H1 (cell line): ENCODE measurements around the gene KCNN1. TPM values are rescaled to one million over a fixed set of nuclear protein-coding genes. Genes with fewer than 3 reads are reported as not detected.

Source experiments
- ASH2L ChIP-seq: fragments of 200-600, 300-600 bp; sonication (generic); IDR thresholded peaks from one replicate; pipeline ENCODE4 v1.7.1; 2017; ENCODE audit warnings: low read length
- GTF2F1 ChIP-seq: IDR thresholded peaks from 2 replicates; pipeline ENCODE4 v1.6.1; 2012; ENCODE audit warnings: low read depth, low read length, improper control_type of control experiment, borderline replicate concordance
- HDAC2 ChIP-seq, 2 experiments: fragments of 300-600 bp in 1 of 2; sonication (generic) in 1 of 2; IDR thresholded peaks; 2 replicates each; pipeline ENCODE4 v1.6.1; 2011 to 2012; ENCODE audit warnings: low read depth in 2 of 2, low read length in 2 of 2, mild to moderate bottlenecking in 2 of 2, moderate library complexity in 2 of 2, borderline replicate concordance in 1 of 2, inconsistent platforms in 1 of 2
- JUN ChIP-seq: IDR thresholded peaks from 2 replicates; pipeline ENCODE4 v1.6.1; 2011; ENCODE audit warnings: low read depth, mild to moderate bottlenecking, improper control_type of control experiment, low read length
- RAD21 ChIP-seq, 2 experiments: IDR thresholded peaks in 1 of 2; conservative IDR thresholded peaks in 1 of 2; 2 replicates each; pipeline ENCODE4 v1.6.1; 2011; ENCODE audit warnings: low read depth in 2 of 2, low read length in 2 of 2, improper control_type of control experiment in 1 of 2, inconsistent platforms in 1 of 2, mild to moderate bottlenecking in 1 of 2, moderate library complexity in 1 of 2
- SIN3A ChIP-seq, 2 experiments: IDR thresholded peaks in 1 of 2; conservative IDR thresholded peaks in 1 of 2; 2 replicates each; pipeline ENCODE4 v1.6.1; 2011 to 2012; ENCODE audit warnings: low read length in 2 of 2, improper control_type of control experiment in 1 of 2, low read depth in 1 of 2, mild to moderate bottlenecking in 1 of 2
- ZNF274 ChIP-seq: IDR thresholded peaks from 2 replicates; pipeline ENCODE4 v1.7.0; 2012; ENCODE audit warnings: low read length, borderline replicate concordance; ENCODE audit errors: extremely low read depth
- polyA plus RNA-seq, 7 experiments: library from polyadenylated mRNA; depleted of rRNA in 3 of 7; stranded (reverse) in 5 of 7; unstranded in 2 of 7; fragments of >200 nt in 5 of 7; fragments of 200-250 nt in 2 of 7; gene quantifications; 1 replicate in 5 of 7; 2 replicates in 1 of 7; 4 replicates in 1 of 7; pipeline versions ENCODE4 v1.2.1 to v1.2.3, GENCODE V29; 2011 to 2013; ENCODE audit warnings: missing spikeins in 2 of 7, mixed read lengths in 2 of 7
- total RNA-seq: library from RNA; stranded (reverse); fragmentation: NEBNext Ultra II Directional; extraction: Animal tissue kit (Norgen Biotek cat#: 25700); gene quantifications from 2 replicates; pipeline ENCODE4 v1.2.1, GENCODE V29; 2021
- TF ChIP-seq, protein P1 (sequence below): fragments of 300-600 bp; sonication (generic); IDR thresholded peaks from 2 replicates; pipeline ENCODE4 v1.7.1; 2012; ENCODE audit warnings: low read length, moderate library complexity, mild to moderate bottlenecking, inconsistent platforms; ENCODE audit not compliant: insufficient replicate concordance
- TF ChIP-seq, protein P2 (sequence below): IDR thresholded peaks from 2 replicates; pipeline ENCODE4 v1.6.1; 2011; ENCODE audit warnings: low read depth, mild to moderate bottlenecking, low read length; ENCODE audit not compliant: insufficient read depth

Gene KCNN1
- total and polyA plus RNA-seq, 2 of the 8 experiments (the other 6 are each of a cell fraction or from before 2014, with no cell fraction given): 11.0 to 12.5 TPM

DNA sequence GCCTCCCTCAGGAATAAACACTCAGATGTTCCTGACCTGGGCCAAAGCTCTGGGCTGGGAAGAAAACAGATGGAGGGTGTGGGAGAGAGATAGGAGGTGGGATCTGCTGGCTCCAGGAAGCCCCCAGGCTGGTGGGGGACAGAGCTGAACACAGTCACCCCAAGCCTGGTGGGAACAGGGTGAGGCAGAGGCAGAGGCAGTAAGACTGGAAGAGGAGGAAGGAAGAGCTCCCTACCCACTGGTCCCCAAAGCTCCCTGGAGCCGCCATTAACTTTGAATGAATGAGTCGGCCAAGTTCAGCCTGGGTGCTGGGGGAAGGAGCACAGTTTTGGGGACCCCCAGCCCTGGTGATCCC, 801 bp upstream of the KCNN1 start (continued):
- no peak for TF ChIP-seq HDAC2 (IDR thresholded peaks at IDR 0.05; ENCODE audit: borderline replicate concordance in 1 of 2, low read depth in 2 of 2, low read length in 2 of 2)
- no peak for TF ChIP-seq ASH2L
- TF ChIP-seq, protein P1, sequence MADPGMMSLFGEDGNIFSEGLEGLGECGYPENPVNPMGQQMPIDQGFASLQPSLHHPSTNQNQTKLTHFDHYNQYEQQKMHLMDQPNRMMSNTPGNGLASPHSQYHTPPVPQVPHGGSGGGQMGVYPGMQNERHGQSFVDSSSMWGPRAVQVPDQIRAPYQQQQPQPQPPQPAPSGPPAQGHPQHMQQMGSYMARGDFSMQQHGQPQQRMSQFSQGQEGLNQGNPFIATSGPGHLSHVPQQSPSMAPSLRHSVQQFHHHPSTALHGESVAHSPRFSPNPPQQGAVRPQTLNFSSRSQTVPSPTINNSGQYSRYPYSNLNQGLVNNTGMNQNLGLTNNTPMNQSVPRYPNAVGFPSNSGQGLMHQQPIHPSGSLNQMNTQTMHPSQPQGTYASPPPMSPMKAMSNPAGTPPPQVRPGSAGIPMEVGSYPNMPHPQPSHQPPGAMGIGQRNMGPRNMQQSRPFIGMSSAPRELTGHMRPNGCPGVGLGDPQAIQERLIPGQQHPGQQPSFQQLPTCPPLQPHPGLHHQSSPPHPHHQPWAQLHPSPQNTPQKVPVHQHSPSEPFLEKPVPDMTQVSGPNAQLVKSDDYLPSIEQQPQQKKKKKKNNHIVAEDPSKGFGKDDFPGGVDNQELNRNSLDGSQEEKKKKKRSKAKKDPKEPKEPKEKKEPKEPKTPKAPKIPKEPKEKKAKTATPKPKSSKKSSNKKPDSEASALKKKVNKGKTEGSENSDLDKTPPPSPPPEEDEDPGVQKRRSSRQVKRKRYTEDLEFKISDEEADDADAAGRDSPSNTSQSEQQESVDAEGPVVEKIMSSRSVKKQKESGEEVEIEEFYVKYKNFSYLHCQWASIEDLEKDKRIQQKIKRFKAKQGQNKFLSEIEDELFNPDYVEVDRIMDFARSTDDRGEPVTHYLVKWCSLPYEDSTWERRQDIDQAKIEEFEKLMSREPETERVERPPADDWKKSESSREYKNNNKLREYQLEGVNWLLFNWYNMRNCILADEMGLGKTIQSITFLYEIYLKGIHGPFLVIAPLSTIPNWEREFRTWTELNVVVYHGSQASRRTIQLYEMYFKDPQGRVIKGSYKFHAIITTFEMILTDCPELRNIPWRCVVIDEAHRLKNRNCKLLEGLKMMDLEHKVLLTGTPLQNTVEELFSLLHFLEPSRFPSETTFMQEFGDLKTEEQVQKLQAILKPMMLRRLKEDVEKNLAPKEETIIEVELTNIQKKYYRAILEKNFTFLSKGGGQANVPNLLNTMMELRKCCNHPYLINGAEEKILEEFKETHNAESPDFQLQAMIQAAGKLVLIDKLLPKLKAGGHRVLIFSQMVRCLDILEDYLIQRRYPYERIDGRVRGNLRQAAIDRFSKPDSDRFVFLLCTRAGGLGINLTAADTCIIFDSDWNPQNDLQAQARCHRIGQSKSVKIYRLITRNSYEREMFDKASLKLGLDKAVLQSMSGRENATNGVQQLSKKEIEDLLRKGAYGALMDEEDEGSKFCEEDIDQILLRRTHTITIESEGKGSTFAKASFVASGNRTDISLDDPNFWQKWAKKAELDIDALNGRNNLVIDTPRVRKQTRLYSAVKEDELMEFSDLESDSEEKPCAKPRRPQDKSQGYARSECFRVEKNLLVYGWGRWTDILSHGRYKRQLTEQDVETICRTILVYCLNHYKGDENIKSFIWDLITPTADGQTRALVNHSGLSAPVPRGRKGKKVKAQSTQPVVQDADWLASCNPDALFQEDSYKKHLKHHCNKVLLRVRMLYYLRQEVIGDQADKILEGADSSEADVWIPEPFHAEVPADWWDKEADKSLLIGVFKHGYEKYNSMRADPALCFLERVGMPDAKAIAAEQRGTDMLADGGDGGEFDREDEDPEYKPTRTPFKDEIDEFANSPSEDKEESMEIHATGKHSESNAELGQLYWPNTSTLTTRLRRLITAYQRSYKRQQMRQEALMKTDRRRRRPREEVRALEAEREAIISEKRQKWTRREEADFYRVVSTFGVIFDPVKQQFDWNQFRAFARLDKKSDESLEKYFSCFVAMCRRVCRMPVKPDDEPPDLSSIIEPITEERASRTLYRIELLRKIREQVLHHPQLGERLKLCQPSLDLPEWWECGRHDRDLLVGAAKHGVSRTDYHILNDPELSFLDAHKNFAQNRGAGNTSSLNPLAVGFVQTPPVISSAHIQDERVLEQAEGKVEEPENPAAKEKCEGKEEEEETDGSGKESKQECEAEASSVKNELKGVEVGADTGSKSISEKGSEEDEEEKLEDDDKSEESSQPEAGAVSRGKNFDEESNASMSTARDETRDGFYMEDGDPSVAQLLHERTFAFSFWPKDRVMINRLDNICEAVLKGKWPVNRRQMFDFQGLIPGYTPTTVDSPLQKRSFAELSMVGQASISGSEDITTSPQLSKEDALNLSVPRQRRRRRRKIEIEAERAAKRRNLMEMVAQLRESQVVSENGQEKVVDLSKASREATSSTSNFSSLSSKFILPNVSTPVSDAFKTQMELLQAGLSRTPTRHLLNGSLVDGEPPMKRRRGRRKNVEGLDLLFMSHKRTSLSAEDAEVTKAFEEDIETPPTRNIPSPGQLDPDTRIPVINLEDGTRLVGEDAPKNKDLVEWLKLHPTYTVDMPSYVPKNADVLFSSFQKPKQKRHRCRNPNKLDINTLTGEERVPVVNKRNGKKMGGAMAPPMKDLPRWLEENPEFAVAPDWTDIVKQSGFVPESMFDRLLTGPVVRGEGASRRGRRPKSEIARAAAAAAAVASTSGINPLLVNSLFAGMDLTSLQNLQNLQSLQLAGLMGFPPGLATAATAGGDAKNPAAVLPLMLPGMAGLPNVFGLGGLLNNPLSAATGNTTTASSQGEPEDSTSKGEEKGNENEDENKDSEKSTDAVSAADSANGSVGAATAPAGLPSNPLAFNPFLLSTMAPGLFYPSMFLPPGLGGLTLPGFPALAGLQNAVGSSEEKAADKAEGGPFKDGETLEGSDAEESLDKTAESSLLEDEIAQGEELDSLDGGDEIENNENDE: no peak
- TF ChIP-seq, protein P2, sequence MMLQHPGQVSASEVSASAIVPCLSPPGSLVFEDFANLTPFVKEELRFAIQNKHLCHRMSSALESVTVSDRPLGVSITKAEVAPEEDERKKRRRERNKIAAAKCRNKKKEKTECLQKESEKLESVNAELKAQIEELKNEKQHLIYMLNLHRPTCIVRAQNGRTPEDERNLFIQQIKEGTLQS: no peak
- TF ChIP-seq GTF2F1: no peak
- no peak for TF ChIP-seq RAD21 (IDR thresholded peaks at IDR 0.05 in 1 of 2, conservative IDR thresholded peaks at IDR 0.05 in 1 of 2; ENCODE audit: low read depth in 2 of 2, low read length in 2 of 2)
- TF ChIP-seq ZNF274: no peak
- no peak for TF ChIP-seq JUN
- TF ChIP-seq SIN3A (conservative IDR thresholded peaks at IDR 0.05 in 1 of 2, IDR thresholded peaks at IDR 0.05 in 1 of 2; ENCODE audit: low read depth in 1 of 2, low read length in 2 of 2): no peak
